ENCODE results near the gene KLHL15.
"Not testable (repeated sequence)": the region's sequence is repeated elsewhere in the genome, so short reads cannot be mapped to it uniquely, and the experiment has no call there.

DNA sequence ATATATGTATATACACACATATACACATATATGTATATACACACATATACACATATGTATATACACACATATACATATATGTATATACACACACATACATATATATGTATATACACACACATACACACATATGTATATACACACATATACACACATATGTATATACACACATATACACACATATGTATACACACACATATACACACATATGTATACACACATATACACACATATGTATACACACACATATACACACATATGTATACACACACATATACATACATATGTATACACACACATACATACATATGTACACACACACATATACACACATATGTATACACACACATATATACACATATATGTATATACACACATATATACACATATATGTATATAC is 19.1 kb upstream of the KLHL15 start:
- TF ChIP-seq, protein P1, sequence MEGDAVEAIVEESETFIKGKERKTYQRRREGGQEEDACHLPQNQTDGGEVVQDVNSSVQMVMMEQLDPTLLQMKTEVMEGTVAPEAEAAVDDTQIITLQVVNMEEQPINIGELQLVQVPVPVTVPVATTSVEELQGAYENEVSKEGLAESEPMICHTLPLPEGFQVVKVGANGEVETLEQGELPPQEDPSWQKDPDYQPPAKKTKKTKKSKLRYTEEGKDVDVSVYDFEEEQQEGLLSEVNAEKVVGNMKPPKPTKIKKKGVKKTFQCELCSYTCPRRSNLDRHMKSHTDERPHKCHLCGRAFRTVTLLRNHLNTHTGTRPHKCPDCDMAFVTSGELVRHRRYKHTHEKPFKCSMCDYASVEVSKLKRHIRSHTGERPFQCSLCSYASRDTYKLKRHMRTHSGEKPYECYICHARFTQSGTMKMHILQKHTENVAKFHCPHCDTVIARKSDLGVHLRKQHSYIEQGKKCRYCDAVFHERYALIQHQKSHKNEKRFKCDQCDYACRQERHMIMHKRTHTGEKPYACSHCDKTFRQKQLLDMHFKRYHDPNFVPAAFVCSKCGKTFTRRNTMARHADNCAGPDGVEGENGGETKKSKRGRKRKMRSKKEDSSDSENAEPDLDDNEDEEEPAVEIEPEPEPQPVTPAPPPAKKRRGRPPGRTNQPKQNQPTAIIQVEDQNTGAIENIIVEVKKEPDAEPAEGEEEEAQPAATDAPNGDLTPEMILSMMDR (IDR thresholded peaks at IDR 0.05), result not testable (repeated sequence)
- TF ChIP-seq POLR2A (IDR thresholded peaks at IDR 0.05), result not testable (repeated sequence)
